Adipocyte (in vitro differentiated cells): ENCODE measurements around the gene HIVEP3.
A peak's percentile ranks its signal among the peaks of the same experiment; 100 is the strongest.

Source experiments
- DNase-seq: peaks from one replicate; pipeline ENCODE4 v3.0.0-alpha.2; 2015; ENCODE audit warnings: low read depth
- H3K27me3 ChIP-seq: replicated peaks from 2 replicates; pipeline ENCODE4 v1.7.0; 2013; ENCODE audit warnings: mild to moderate bottlenecking, low read length, moderate library complexity; ENCODE audit not compliant: control insufficient read depth, insufficient read depth
- H3K36me3 ChIP-seq: 2 replicates; pipeline ENCODE4 v1.7.0; 2013; ENCODE audit warnings: low read length, mild to moderate bottlenecking, moderate library complexity; ENCODE audit not compliant: control insufficient read depth, insufficient read depth, severe bottlenecking
- H3K4me1 ChIP-seq: 2 replicates; pipeline ENCODE4 v1.7.0; 2013; ENCODE audit warnings: mild to moderate bottlenecking, low read length, moderate library complexity; ENCODE audit not compliant: control insufficient read depth, insufficient read depth
- H3K4me3 ChIP-seq: 2 replicates; pipeline ENCODE4 v1.7.0; 2013; ENCODE audit warnings: mild to moderate bottlenecking, low read length, moderate library complexity
- H3K9ac ChIP-seq: 2 replicates; pipeline ENCODE4 v1.7.0; 2013; ENCODE audit warnings: mild to moderate bottlenecking, low read length, moderate library complexity
- H3K9me3 ChIP-seq: 2 replicates; pipeline ENCODE4 v1.7.0; 2013; ENCODE audit warnings: mild to moderate bottlenecking, low read length, moderate library complexity; ENCODE audit not compliant: control insufficient read depth

HIVEP3 gene

DNA sequence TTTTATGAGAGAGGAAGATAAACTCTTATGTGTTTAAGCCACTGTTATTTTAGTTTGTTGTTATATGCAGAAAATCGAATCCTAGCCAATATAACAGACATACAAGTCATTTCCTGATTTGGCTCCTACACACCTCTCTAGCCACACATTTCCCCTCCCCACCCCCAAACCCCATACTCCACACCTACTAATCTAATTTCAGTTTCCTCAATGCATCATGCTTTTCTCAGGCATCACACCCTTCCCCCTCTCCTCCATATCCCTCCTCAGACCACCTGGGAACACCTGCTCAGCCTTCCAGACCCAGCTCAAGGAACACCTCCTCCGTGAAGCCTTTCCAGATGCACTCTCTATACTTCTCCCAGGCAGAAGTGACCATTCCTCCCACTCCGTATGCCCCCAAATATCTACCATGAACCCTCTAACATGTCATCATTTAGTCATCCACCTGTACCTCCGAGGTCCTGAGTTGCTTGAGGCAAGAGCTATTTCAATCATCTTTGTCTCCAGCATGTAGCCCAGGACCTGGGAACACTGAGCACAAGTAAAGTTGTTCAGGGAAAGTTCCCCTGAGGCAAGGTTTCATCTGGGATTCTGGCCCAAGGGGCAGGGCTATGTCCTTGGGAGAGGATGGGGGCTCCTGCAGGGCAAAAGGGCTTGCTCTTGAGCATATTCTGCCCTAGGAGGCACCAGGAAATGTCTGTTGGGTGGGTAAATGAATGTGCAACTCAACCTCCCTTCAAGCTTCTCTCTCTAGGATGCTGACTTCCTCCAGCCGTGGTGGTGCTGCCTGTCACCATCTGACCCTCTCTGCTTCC lies 126.8 kb downstream of the HIVEP3 start:
- no peaks in the 10 kb centered on the region for H3K9me3 ChIP-seq
- H3K9ac ChIP-seq, result no peak overlapping the region
- H3K27me3 ChIP-seq, result peaks cover 11% of the 10 kb centered on the region
- no peak for DNase-seq
- H3K4me1 ChIP-seq, result no peaks in the 10 kb centered on the region
- no peak overlapping the region for H3K4me3 ChIP-seq
- no peaks in the 10 kb centered on the region for H3K36me3 ChIP-seq

DNA sequence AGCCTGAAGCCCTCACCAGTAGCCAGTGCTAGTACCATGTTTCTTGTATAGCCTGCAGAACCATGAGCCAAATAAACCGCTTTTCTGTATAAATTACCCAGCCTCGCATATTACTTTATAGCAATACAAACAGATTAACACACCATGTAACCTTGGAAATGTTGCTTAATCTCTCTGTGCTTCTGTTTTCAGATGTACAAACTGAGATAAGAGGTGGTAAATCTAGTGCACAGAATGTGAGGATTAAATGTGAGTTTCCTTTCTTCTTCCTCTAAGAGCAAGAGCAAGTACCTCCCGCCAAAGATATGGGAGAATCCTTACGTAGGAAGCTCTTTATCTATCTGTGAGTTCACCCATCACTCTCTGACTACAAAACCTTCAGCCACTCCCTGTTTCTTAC lies 128.4 kb downstream of the HIVEP3 start:
- no peaks in the 10 kb centered on the region for H3K36me3 ChIP-seq
- no peak for DNase-seq
- peaks cover 11% of the 10 kb centered on the region for H3K27me3 ChIP-seq

DNA sequence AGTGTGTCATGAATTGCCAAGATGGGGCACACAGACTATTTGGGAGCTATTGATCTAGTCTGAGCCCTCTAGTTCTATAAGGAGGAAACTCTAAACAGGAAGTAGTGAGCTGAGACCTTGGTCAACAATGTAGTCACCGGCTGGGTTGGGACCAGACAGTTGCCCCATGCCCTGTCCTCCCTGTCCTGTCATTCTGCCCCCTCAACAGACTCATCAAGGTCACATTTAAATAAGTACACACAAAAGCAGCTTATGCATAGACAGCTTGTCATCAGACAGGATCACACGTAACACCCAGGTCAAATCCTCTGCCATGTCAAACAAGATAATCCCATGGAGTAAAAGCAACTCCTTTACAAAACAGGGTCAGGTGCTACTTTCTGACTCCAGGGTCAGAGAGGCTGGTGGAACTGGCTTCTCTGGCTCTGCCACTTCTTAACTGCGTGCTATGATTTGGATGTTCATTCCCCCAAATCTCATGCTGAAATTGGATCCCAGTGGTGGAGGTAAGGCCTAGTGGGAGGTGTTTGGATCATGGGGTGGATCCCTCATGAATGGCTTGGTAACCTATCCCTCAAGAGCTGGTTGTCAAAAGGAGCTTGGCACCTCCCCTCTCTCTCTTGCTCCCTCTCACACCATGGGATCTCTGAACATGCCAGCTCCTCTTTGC lies 128.9 kb downstream of the HIVEP3 start:
- Histone ChIP-seq H3K36me3 (no peaks in the 10 kb centered on the region), H3K9ac (no peak overlapping the region), H3K4me1 (peaks cover 3% of the 10 kb centered on the region), H3K9me3 (no peaks in the 10 kb centered on the region), H3K27me3 (peaks cover 11% of the 10 kb centered on the region), H3K4me3 (no peak overlapping the region)
- DNase-seq, result no peak

More for the DNA sequence above, 128.4 kb downstream of the HIVEP3 start:
- Histone ChIP-seq H3K9ac (no peak overlapping the region), H3K4me3 (no peak overlapping the region), H3K9me3 (no peaks in the 10 kb centered on the region), H3K4me1 (no peaks in the 10 kb centered on the region)

DNA sequence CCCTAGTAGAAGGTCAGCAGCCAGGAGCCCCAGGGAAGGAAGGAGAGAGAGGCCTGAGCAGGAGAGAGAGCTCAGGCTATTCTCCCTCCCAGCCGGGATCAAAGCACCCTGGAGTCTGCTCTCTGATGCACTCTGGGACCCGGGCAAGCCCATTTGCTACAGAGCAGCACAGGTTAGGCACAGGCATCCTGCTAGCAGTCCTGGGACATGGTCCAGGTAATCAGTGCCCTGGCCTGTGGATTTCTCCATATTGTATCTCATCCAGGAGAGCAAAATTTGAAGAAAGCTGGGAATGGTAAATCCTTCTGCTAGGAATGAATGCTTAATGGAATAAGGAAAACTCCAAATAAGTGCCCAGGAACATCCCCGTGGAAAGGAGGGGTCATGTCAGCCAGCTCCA lies 130.3 kb downstream of the HIVEP3 start:
- H3K27me3 ChIP-seq, result peaks cover 11% of the 10 kb centered on the region
- no peaks in the 10 kb centered on the region for H3K9me3 ChIP-seq
- DNase-seq, result no peak

DNA sequence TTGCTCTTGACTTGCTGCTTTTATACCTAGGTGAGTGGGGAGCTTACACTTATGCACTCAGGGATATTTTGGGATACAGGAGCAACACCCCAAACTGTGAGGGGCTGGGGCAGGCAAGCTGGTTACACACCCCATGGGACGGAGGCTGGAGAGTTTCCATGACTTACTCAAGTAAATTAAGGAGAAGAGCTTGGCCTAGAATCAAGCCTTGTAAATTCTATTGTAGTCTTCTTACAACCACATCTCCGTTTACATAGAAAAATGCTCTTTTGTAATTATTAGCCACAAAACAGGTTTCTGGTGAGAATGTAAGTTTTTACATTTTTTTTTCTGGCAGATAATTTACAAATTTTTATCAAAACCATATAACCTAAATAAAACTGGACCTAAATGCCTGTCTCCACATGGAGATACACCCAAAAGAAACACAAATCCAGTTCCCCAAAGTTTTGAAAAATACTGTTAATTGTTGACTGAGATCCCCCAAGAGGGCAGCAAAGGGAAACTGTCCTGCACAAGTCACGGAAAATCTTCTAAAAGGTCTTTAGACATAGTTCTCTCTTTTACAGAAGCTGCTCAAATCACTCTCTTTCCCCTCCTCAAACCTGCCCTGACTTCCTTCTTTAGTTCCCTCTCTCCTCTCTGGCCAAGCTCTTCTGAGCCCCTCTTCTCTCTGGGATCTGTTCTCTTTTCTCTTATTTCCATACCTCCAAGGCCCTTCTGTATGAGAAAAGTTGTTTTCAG lies 134.0 kb downstream of the HIVEP3 start:
- no peaks in the 10 kb centered on the region for H3K9me3 ChIP-seq
- no peak for DNase-seq
- H3K27me3 ChIP-seq, result peaks cover 11% of the 10 kb centered on the region
- H3K4me3 ChIP-seq, result no peak overlapping the region
- H3K4me1 ChIP-seq, result peaks cover 25% of the 10 kb centered on the region
- no peaks in the 10 kb centered on the region for H3K36me3 ChIP-seq
- H3K9ac ChIP-seq, result no peak overlapping the region

More for the DNA sequence above, 130.3 kb downstream of the HIVEP3 start:
- Histone ChIP-seq H3K4me1 (peaks cover 17% of the 10 kb centered on the region), H3K4me3 (no peak overlapping the region), H3K36me3 (no peaks in the 10 kb centered on the region), H3K9ac (no peak overlapping the region)

DNA sequence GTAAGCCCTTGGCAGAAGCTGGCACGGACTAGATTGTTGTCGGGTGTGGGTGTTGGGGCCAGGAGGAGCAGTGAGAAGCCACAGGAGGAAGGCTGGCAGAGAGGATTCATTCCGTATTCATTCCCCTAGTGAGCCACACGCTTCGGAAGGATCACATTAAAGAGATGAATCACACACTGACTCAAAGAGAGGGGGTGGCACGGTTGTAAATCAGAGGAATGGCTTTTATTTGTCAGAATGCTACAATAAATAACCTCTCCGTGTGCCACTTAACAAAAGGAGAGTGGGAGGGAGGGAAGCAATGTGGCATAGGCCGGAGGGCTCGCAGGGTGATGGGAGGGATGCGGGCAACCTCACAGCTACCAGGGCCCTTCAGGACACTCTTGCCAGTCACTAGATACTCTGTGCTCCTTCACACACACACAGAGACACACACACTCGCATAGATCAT lies 135.5 kb downstream of the HIVEP3 start:
- H3K27me3 ChIP-seq, result peaks cover 5% of the 10 kb centered on the region
- H3K4me3 ChIP-seq, result peak overlapping the region; percentile 24
- H3K9me3 ChIP-seq, result no peaks in the 10 kb centered on the region
- H3K9ac ChIP-seq, result no peak overlapping the region
- DNase-seq, result peak; percentile 84
- no peaks in the 10 kb centered on the region for H3K36me3 ChIP-seq
- H3K4me1 ChIP-seq, result peaks cover 25% of the 10 kb centered on the region

DNA sequence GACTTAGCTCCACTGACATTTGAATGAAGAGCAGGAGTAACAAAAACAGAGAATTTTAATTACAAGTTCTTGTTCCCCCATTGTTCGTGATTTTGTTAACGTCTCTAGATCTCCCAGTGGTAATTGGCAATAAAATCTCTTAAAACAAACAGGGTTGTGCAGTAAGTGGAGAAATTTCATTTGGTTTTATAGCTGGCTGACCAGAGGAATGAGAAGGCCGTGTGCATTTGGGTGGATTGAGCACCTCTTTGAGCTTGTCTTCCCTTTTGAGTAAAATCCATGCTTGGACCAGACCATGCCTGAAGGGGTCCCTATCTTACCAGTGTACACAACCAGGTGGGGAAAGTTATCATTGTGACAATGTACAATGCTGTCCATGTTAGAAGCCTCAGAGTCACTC lies 137.8 kb downstream of the HIVEP3 start:
- H3K27me3 ChIP-seq, result no peaks in the 10 kb centered on the region
- DNase-seq, result no peak
- H3K4me1 ChIP-seq, result peaks cover 25% of the 10 kb centered on the region
- no peak overlapping the region for H3K4me3 ChIP-seq
- no peaks in the 10 kb centered on the region for H3K9me3 ChIP-seq
- no peaks in the 10 kb centered on the region for H3K36me3 ChIP-seq
- no peak overlapping the region for H3K9ac ChIP-seq

DNA sequence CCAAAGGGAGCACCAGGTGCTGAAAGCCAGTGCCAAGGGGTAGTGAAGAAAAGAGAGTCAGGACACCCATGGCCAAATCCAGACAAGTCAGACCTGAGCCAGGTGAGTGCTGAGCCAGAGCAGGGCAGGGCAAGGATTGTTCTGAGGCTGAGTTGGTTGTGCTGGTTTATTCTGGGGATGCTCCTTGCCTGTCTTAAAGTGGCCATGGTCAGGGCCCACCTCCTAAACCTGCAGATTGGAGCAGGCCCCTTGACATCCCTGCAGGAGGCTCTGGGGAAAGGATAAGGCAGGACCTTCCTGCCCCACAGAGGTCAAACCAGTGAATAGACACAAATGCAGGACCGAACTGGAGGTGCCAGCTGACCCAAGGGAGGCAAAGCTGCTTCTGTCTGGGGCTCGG lies 138.4 kb downstream of the HIVEP3 start:
- DNase-seq, result no peak
- no peak overlapping the region for H3K9ac ChIP-seq
- H3K27me3 ChIP-seq, result no peaks in the 10 kb centered on the region
- no peaks in the 10 kb centered on the region for H3K36me3 ChIP-seq
- H3K4me1 ChIP-seq, result peaks cover 25% of the 10 kb centered on the region
- H3K4me3 ChIP-seq, result no peak overlapping the region
- no peaks in the 10 kb centered on the region for H3K9me3 ChIP-seq

DNA sequence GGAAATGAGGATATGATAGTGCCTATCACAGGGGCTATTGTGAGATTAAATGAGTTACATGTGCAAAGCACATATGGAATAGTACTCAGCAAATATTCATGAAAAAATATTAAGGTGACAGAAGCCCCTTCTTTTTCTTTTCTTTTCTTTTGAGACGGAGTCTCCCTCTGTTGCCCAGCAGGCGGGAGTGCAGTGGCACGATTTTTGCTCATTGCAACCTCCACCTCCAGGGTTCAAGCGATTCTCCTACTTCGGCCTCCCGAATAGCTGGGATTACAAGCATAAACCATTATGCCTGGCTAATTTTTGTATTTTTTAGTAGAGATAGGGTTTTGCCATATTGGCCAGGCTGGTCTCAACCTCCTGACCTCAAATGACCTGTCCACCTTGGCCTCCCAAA lies 139.4 kb downstream of the HIVEP3 start:
- Histone ChIP-seq H3K9me3 (no peaks in the 10 kb centered on the region), H3K4me3 (no peak overlapping the region), H3K4me1 (peaks cover 24% of the 10 kb centered on the region), H3K27me3 (no peaks in the 10 kb centered on the region), H3K36me3 (no peaks in the 10 kb centered on the region), H3K9ac (no peak overlapping the region)
- no peak for DNase-seq

DNA sequence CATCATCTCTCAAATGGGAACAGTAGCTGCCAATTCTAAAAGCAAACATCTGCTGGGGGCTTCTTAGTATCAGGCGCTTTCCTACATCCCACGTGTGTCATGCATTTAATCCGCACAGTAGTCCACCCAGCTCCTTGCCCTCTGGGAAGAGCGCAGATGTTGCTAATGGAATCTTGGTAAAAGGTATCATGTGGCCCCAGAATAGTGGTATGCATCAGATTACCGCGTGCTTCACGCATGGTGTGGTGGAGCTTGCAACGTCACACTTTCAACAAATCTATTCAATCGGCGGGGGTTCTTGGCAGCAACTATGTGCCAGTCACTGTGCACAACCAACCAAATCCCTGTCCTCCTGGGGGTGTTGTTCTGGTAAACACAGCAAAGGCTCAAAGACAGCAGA lies 141.0 kb downstream of the HIVEP3 start:
- Histone ChIP-seq H3K4me3 (no peak overlapping the region), H3K4me1 (peaks cover 23% of the 10 kb centered on the region), H3K9me3 (no peaks in the 10 kb centered on the region), H3K9ac (no peak overlapping the region), H3K36me3 (no peaks in the 10 kb centered on the region), H3K27me3 (no peaks in the 10 kb centered on the region)
- DNase-seq, result no peak

DNA sequence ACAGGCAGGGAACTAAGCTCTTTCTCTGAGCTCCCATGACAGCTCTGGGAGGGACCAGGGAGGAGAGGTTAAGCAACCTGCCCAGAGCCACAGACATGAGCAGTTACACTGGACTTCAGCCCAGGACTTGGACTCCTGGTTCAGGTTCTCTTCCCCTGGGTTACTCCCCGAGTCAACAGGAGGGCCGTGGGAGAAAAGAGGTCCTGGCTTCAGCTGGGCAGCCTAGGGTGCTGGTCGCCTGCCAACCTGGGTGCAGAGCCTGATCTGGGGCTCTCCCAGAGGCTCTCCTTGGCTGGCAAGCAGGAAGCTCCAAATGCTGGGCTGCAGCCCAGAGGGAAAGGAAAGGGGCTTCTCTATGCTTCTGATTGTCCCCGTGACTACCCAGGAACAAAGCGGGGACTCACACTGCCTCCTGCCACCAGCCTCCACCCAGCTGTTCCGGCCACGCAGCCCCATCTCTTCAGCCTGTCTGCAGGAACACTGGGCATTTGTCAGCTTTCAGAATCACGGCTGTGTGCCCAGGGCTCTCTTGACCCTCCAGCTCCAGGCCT lies 141.8 kb downstream of the HIVEP3 start:
- H3K9ac ChIP-seq, result no peak overlapping the region
- H3K4me1 ChIP-seq, result peaks cover 27% of the 10 kb centered on the region
- H3K9me3 ChIP-seq, result no peaks in the 10 kb centered on the region
- H3K4me3 ChIP-seq, result no peak overlapping the region
- H3K36me3 ChIP-seq, result no peaks in the 10 kb centered on the region
- no peaks in the 10 kb centered on the region for H3K27me3 ChIP-seq
- DNase-seq, result no peak
